Testis (tissue), 2 donors: Measurements from ENCODE around the gene ZMYND19.
"Not testable (repeated sequence)": the region's sequence is repeated elsewhere in the genome, so short reads cannot be mapped to it uniquely, and the experiment has no call there.

Source experiments
- POLR2A ChIP-seq: fragments of 450-650 bp; IDR thresholded peaks from one replicate; pipeline ENCODE4 v1.6.1; 2017; ENCODE audit warnings: antibody characterized with exemption, mild to moderate bottlenecking, moderate library complexity
- TF ChIP-seq, protein P1 (sequence below), 3 experiments: fragments of 450-650 bp in 2 of 3; fragments of 200-600 bp in 1 of 3; sonication (generic) in 1 of 3; IDR thresholded peaks; one replicate each; pipeline ENCODE4 v1.5.1; 2016 to 2019; ENCODE audit warnings: antibody characterized with exemption in 3 of 3, mild to moderate bottlenecking in 2 of 3, moderate library complexity in 1 of 3

DNA sequence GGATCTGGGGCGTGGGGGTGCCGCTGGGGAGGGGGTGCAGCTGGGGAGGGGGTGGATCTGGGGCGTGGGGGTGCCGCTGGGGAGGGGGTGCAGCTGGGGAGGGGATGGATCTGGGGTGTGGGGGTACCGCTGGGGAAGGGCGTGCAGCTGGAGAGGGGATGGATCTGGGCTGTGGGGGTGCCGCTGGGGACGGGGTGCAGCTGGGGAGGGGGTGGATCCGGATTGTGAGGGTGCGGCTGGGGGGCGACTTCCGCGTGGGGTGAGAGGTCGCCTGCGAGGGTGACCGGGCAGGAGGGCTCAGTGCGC, 39.4 kb downstream of the ZMYND19 start:
- TF ChIP-seq, protein P1, sequence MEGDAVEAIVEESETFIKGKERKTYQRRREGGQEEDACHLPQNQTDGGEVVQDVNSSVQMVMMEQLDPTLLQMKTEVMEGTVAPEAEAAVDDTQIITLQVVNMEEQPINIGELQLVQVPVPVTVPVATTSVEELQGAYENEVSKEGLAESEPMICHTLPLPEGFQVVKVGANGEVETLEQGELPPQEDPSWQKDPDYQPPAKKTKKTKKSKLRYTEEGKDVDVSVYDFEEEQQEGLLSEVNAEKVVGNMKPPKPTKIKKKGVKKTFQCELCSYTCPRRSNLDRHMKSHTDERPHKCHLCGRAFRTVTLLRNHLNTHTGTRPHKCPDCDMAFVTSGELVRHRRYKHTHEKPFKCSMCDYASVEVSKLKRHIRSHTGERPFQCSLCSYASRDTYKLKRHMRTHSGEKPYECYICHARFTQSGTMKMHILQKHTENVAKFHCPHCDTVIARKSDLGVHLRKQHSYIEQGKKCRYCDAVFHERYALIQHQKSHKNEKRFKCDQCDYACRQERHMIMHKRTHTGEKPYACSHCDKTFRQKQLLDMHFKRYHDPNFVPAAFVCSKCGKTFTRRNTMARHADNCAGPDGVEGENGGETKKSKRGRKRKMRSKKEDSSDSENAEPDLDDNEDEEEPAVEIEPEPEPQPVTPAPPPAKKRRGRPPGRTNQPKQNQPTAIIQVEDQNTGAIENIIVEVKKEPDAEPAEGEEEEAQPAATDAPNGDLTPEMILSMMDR (IDR thresholded peaks at IDR 0.05): not testable (repeated sequence)
- not testable (repeated sequence) for TF ChIP-seq POLR2A
